Erythroblast (primary cell): ENCODE results near the gene RIN1.

Experiments
- GATA1 ChIP-seq: IDR thresholded peaks from 2 replicates; pipeline ENCODE4 v1.6.1; 2011; ENCODE audit warnings: low read depth, mild to moderate bottlenecking, control low read depth, low read length, moderate library complexity
- POLR2A ChIP-seq: IDR thresholded peaks from 2 replicates; pipeline ENCODE4 v1.6.1; 2011; ENCODE audit warnings: mild to moderate bottlenecking, low read length

DNA sequence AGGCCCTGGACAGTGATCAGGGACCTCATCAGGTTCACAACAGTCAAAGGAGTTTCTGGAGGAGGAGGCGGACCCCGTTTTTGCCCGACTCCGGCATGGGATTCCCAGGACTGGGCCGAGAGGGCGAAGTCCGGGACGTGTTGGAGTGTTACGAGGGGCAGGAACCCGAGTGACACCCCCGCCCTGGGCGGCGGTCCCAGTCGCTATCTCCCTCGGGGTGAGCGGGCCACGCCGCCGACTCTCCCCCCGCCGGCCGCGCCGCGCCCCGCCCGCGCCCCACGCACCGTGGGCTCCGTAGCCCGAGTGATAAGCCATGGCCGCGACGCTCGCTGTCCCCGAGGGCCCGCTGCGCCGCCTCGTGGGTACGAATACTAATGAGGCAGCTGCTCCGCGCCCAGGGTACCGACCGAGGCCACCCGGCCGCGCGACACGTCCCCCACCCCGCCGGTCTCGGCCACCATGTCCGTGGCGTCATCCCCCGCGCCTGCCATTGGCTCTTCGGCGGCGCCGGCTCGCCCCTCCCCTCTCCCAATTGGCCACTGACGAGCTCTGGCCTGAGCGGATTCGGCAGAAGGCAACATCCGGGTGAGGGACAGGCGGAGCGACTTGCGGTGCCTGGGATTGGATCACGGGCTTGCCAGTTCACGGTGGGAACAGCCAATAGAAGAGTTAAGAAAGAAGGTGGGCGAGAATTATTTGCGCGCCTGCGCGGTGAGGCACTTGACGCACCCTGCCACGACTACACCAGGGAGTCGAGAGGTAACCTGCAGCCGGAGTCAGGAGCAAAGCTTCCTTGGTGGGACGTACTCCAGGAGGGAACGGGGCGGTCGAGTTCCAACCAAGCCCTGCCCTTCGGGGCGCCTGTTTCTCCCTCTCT lies 47.3 kb downstream of the RIN1 start, which contains the start of gene YIF1A:
- TF ChIP-seq POLR2A, result peak; percentile 94
- no peak for TF ChIP-seq GATA1
